Stimulated activated CD4-positive, alpha-beta T cell treated with anti-CD3 and anti-CD28 coated beads, Interleukin-1b, Interleukin-23, amount 100 ng/mL, for 4 hours (primary cell): ENCODE results near the gene MTPN.
A peak's percentile ranks its signal among the peaks of the same experiment; 100 is the strongest.

Experiments used
- DNase-seq, 2 donors: peaks; one replicate each; pipeline ENCODE4 v3.0.0-alpha.2; 2020; ENCODE audit warnings: low read depth in 2 of 2

Gene MTPN, protein sequence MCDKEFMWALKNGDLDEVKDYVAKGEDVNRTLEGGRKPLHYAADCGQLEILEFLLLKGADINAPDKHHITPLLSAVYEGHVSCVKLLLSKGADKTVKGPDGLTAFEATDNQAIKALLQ

DNA sequence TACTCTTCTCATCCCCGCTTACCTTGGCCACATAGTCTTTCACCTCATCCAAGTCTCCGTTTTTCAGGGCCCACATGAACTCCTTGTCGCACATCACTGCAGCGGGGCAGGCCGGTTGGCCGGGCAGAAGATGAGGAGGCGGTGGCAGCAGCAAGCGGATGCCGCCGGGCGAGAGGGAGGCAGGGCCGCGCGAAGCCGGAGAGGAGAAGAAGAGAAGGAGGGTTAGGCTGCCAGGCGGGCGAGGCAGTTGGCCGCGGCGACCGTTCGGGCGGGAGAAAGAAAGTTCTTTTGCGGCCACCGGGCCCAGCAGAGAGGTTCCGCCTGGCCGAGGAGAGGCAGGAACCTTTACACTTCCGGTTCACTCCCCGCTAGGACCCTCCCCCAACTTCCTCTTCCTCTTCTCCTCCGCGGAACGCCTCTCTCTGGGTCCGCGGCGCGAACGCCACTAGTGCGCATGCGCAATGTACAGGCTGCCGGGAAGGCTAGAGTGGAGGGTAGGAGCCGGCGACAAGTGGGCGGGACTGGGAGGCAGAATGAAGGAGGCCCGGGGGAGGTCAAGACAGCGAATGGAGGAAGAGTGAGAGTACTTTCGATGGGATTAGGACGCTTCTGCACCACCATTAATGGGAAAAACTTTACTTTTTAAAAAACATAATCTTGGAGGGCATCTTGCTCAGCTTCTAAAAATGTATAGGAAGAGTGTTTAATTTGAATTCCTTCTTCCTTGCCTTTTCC lies at the start of gene MTPN:
Gene MTPN, minus strand, starts transcription at position 353 of the 735 bp plus-strand sequence. Its CDS starts 259 bp downstream, at position 94.
- DNase-seq: peak; percentile 94 to 97

DNA sequence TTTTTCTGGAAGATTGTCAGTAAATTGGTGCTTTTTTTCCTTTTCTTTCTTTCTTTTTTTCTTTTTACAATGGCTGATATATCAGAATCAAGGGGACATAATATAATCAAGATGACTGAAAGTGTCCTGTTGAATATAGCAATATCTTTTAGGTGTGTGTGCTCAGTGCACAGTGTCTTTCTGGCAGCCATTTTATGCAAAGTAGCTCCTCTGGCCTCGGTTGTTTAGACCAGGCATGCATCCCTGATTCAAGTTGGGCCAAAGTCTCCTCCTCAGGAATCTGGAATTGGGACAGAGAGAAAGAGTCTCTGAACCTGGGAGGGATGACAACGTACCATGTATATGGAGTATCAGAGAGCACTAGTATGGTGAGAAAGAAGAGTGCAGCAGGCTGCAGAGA lies 49.0 kb upstream of the MTPN start:
- no peak for DNase-seq

DNA sequence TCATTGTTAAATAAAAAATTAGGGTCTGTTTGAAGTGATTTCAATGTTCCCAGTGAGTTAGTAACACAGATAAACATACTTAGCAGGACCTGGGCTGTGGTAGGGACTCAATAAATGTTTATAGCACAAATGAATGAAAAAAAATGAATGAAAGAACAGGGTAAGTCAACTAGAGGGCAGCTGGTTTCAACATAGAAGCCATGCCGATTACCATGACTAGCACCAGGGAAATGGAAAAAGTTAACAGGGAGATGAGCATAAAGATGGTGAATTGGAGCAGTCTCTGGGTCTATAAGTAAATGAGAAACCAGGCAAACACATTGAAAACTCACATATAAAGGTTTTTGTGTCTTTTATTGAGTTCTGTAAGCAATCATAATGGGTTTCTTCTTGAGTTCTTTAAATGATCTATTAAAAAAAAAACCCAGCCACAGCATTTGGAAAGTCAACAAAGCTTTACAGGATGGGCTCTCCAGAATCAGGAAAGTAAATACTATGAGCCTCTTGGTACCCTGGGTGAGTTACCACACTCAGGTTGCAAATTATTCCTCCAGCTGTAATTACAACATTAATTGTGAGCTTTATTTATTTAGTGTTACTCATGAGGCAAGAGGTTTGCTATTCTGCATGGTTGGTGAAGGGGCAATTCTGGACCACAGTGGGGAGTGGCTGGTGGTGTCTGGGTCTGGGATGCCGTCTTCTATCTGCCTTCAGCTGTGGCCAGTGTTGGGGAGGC lies 46.1 kb upstream of the MTPN start:
- no peak for DNase-seq

DNA sequence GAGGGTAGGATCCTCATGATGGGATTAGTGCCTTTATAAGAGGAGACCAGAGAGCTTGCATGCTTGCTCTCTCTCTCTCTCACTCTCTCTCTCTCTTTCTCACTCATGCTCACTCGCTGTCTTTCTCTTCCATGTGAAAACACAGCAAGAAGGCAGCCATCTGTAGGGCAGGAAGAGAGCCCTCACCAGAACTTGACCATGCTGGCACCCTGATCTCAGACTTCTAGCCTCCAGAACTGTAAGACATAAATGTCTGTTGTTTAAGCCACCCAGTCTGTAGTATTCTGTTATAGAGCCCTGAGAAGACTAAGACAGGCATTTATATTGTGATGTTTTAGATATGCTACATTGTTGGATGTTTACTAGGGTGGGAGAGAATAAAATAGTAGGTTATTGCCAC lies 43.4 kb upstream of the MTPN start:
- DNase-seq: no peak

DNA sequence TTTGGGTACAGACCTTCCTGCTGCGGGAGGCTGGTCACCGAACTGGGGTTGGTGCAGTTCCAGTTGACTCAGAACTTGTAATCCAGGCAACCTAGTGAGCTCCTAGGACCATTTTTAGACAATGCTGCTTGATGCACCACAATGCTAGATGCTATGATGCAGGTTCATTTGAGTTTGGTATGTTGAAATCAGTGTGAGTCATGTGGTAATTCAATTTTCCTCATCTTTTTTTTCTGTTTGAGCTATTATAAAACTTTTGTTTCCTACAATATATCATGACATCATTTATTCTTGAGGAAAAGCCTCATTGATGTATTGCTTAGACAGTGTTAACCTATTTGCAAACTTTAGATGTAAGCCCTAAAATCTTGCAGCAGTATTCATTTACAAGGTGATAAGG lies 40.9 kb upstream of the MTPN start:
- DNase-seq: no peak

DNA sequence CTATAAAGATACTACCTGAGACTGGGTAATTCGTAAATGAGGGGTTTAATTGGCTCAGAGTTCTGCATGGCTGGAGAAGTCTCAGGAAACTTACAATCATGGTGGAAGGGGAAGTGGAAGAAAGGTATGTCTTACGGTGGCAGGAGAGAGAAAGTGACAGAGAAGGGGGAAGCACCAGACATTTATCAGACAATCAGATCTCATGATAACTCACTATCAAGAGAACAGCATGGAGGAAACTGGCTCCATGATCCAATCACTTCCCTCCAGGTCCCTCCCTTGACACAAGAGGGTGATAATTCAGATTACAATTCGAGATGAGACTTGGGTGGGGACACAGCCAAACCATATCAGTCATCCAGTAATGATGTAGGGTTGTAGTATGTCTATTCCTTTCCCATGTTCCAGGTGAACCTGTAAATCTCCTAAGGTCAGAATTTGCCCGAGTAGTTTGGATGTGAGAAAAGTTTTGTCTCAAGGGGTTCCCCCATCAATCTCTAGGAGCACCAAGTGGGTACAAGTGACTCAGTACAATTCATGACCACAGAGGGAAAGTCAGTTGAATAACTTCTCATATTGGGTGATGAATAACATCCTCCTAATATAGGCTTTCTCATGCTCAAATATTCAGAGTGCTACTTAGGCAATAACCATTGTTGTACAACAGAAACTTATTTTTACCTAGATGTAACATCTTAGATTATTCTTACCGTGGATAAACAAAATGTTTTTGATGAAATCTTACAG lies 39.7 kb upstream of the MTPN start:
- no peak for DNase-seq

DNA sequence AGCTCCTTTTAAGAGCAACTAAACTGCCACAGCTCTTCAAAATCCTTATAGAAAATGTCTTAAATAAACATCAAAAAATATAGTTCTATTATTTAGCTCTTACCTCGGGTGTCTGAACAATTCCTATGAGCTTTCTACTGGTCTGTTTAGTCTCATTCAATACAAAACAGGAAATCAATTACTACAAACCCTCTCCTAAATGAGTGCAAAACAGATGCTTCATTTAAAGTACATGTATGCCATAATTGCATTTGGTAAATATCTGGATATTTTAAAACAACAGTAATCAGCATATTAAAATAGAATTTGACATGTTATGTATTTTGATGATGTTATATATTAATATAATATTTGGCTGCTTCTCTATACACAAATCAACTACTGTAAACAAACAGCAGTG lies 38.5 kb upstream of the MTPN start:
- DNase-seq: no peak

DNA sequence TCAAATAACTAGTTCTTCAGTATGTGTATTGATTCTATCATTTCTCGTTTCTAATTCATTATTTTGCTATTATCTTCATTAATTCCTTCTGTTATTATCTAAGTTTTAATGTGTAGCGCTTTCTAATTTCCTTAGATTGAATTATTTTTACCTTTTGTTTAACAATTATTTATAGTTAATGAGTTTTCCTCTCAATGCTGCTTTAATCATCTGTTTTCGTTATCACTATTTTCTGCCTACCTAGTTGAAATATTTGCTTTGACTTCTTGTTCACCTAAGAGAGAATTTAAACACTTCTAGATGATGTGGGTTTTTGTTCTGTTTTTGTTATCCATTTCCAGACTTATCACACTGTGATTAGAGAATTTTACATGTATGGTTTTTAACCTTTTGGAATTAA lies 37.5 kb upstream of the MTPN start:
- no peak for DNase-seq

DNA sequence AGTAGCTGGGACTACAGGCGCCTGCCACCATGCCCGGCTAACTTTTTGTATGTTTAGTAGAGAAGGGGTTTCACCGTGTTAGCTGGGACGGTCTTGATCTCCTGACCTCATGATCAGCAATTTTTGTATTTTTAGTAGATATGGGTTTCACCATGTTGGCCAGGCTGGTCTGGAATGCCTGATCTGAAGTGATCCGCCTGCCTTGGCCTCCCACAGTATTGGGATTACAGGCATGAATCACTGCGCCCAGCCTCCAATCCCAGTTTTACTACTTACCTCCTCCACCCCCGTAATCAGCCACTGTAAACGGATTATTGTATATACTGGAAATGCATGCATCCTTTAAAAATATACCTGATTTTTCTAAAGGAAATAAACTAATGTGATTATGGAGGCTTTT lies 35.1 kb upstream of the MTPN start:
- DNase-seq: no peak

DNA sequence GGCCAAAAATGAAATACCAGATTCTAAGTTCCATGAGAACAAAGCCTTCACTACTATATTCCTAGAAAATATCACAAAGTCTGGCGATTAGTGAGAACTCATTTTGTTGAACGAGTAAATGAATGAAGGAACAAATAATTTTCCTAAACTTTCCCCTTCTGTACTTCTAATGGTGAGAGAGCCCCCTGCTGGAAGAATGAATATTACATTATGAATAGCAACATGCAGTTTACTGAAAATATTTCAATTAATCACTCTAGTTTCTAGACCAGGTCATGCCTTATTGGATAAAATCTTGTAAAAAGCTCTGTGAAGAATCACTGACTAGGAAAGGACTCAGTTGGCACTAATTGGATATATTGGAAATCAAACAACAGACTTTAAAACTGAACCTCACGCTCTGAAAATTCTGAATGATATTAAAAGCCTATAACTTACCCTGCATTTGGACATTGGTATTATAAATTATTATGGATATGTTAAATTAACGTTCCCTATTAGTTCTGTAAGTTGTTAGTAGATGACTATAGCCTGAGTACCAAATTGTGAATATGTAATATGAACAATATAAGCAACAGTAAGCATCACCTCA lies 32.4 kb upstream of the MTPN start:
- DNase-seq: peak in 1 of 2 donors; percentile 15

DNA sequence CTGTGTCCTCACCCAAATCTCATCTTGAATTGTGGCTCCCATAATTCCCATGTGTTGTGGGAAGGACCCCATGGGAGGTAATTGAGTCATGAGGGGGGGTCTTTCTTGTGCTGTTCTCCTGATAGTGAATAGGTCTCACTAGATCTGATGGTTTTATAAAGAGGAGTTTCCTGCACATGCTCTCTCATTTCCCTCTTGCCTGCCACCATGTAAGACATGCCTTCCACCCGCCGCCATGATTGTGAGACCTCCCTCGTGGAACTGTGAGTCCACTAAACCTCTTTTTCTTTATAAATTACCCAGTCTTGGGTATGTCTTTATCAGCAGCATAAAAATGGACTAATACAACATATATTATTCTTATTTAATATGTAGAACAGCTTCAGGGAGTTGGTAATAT lies 29.0 kb upstream of the MTPN start:
- DNase-seq: no peak

DNA sequence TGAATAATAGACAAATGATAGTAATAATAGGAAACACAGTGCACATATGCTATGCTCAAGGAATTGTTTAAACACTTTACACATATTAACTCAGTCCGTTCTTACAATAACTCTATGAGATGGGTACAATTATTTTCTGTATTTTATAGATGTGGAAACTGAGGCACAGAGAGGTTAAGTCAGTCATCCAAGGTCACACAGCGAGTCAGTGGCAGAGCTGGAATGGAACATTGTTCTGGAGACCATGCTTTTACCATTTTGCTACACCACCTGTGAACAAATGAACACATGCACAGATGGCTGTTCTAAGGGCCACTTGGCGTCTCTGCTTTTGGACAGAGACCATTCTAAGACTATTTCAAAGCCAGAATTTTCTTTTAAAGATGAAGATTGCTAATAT lies 26.9 kb upstream of the MTPN start:
- DNase-seq: no peak

DNA sequence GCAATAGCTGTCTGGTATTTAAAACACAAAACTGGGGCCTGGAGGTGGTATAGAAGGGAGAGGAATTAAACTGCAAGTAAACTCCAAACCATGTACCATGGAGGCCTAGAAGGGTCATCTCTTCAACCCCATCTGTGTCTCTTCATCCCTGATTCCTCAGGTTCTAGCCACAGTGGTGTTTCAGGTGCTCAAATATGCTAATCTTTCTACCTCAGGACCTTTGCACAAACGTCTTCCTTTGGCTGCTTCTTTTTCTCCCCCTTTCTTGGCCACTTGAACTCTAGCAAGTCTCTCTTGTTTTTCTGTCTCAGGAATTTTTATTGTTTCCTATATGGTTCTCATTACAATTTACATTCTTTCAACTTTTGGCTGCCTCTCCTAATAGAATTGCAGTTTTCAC lies 25.6 kb upstream of the MTPN start:
- DNase-seq: no peak

DNA sequence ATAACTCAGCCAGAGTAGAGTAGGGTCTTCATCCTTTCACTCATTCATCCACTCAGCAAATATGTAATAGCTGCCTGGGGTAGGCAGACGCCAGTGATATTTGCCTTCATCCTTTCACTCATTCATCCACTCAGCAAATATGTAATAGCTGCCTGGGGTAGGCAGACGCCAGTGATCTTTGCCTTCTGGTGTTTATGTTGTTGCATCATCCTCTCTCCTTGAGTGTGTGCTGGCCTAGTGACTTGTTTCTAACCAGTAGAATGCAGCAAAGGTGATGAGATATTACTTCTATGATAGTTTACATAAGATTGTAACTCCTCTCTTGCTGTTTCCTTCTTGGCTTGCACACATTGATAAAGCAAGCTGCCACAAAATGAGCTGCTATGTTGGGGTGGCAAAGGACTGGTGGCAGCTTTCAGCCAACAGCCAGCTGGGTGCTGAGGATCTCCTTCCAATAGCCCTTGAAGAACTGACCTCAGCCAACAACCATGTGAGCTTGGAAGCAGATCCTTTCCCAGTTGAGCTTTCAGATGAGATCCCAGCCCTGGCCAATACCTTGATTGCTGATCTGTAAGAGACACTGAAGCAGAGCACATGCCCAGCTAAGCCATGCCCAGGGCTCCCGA lies 23.2 kb upstream of the MTPN start:
- no peak for DNase-seq

DNA sequence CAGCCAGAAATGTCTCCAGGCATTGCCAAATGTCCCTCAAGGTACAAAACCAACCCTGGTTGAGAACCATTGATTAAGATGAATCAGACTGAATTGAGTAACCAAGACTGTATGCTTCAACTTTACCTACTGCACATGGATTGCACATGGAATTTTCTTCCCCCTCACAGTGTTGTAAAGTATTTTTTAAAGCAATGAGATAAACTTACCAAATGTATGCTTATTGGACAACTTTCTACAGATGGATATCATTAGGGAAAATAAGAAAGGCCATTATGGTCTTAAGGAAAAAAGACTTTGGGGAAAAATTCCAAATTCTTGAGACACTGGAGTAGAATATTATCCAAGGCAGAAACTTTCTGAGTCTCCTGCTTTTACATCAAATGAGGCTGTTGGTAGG lies 20.9 kb upstream of the MTPN start:
- DNase-seq: no peak

DNA sequence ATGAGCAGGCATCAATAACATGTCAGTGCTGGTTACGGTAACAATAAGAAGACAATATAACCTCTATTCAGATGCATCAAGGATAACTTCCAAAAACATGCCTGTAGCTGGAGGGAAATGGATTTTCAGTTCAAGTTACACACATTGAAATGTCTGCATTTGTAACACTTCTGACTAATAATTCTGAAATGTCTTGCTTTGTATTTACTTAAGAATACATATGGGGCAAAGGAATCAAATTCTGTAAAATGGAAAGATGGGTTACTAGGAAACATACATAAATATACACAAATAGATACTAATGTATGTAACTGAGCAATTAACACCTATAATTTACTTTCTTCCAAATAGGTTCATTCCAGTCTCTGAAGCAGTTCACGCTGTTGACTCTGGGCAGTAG lies 18.6 kb upstream of the MTPN start:
- DNase-seq: no peak

DNA sequence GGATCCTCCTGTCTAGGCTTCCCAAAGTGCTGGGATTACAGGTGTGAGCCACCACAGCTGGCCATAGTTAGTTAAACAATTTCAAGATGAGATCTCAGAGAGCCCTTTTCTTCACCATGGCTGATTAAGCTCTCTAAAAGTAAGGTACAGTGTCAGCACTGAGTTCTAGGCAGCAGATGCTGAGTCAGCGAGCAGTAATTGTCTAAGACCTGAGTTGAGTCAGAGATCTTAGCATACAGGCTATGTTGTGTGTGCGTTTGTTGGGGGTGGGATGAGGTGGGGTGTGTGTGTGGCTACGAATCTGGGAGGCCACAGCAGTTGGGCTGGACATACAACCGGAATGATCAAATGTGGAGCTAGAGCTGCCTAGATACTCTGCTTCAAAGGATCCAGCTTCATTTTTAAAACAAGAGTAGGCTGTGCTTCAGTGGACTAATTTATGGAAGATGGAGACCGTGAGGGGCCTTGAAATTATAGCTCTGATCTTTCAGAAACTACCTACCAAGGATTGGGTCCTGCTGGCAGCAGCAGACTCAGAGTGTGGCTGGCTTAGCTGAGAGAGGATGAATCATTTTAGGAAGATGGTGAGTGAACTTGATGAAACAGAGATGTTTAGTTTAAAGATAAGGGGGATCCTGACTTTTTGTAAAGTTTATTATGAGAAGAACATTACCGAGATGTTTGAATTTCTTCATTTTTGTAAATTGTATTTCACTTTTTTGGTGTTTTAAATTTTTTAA lies 17.5 kb upstream of the MTPN start:
- no peak for DNase-seq

DNA sequence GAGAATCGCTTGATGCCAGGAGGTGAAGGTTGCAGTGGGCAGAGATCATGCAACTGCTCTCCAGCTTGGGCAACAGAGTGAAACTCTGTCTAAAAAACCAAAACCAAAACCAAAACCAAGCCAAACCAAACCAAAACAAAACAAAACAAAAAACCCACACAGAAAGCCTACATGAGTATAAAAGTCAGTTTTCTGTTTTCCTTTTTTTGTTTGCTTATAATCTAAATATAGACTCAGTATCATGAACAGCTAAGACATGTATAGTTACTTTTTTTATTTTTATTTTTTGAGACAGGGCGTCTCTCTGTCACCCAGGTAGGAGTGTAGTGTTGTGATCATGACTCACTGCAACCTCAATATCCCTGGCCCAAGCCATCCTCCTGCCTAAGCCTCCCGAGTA lies 16.8 kb upstream of the MTPN start:
- no peak for DNase-seq

DNA sequence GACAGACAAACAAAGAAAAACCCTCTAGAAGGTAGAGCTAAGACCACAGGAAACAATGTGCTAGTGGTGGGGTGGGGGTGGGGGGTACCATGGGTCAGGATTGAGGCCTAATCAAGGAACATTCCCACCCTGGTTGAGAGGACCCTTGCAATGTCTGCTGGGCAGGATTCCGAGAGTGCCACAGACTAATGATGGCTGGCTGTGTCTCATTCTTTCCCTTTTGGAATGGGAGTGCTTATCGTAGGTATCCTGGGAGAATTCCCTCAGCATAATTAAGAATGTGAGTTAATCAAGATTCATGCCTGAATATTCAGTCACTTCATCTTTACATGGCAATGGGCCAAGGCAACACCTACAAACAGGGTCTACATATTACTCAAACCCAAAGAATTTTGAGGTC lies 14.7 kb upstream of the MTPN start:
- no peak for DNase-seq

DNA sequence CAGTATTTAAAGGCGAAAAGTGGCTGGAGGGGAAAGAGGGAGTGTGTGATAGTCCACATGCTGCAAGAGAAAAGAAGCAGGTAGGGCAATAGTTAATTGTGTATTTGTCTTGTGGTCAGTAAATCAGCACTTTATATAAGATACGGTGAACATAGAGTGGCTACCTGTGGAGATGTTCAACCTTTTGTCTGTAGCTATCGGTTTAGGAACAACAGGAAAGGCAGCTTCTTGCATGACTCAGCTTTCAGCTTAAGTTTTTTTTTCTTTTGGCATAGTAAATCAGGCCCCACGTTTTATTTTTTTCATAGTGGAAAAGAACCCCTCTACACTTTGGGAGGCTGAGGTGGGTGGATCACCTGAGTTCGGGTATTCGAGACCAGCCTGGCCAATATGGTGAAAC lies 14.2 kb upstream of the MTPN start:
- DNase-seq: no peak

DNA sequence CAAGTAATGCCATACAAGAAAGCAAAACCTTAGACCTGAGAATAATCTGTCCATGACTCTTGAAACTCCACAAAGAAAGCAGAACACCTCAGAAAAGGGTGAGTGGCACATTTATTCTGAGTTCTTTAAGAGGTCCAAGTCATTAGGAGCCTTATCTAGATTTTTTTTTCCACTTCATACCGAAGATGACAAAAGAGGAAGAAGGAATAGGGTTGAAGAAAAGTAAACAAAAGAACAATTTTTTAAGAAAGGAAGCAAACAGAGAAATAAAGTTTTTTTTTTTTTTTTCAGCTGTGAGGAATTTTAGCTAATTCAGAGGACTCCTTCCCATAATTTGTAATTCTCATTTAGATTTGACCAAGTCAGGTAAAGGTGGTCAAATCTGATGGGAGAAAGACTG lies 13.1 kb upstream of the MTPN start:
- DNase-seq: no peak
